GM12875 (cell line): ENCODE data around the gene GPHN.

ENCODE experiments used
- H3K4me3 ChIP-seq: one replicate; pipeline ENCODE4 v1.5.1; 2011; ENCODE audit warnings: low read depth, low read length, control low read depth
- TF ChIP-seq, protein P1 (sequence below): IDR thresholded peaks from 2 replicates; pipeline ENCODE4 v1.5.1; 2011; ENCODE audit warnings: low read depth, mild to moderate bottlenecking, control low read depth, inconsistent platforms, low read length, moderate library complexity, borderline replicate concordance; ENCODE audit not compliant: insufficient read depth

The GPHN gene

GRCh38 chr14:67068251-67068650, 560.3 kb downstream of the GPHN start:
- no peak overlapping the region for H3K4me3 ChIP-seq
- TF ChIP-seq, protein P1, sequence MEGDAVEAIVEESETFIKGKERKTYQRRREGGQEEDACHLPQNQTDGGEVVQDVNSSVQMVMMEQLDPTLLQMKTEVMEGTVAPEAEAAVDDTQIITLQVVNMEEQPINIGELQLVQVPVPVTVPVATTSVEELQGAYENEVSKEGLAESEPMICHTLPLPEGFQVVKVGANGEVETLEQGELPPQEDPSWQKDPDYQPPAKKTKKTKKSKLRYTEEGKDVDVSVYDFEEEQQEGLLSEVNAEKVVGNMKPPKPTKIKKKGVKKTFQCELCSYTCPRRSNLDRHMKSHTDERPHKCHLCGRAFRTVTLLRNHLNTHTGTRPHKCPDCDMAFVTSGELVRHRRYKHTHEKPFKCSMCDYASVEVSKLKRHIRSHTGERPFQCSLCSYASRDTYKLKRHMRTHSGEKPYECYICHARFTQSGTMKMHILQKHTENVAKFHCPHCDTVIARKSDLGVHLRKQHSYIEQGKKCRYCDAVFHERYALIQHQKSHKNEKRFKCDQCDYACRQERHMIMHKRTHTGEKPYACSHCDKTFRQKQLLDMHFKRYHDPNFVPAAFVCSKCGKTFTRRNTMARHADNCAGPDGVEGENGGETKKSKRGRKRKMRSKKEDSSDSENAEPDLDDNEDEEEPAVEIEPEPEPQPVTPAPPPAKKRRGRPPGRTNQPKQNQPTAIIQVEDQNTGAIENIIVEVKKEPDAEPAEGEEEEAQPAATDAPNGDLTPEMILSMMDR: no peak

DNA sequence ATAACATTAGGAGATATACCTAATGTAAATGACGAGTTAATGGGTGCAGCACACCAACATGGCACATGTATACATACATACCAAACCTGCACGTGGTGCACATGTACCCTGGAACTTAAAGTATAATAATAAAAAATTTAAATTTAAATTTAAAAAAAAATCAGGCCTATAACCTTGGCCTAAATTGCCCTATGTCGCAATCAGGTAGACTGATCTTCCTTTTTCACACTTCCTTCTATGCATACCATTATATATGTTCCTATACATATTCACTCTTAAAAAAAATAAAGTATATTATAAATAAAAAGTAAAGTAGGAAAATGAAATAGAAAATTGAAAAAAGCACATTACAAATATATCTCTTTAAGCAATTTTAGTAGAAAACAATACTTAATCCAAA, 563.6 kb downstream of the GPHN start:
- H3K4me3 ChIP-seq: no peak overlapping the region
- TF ChIP-seq, protein P1: no peak

DNA sequence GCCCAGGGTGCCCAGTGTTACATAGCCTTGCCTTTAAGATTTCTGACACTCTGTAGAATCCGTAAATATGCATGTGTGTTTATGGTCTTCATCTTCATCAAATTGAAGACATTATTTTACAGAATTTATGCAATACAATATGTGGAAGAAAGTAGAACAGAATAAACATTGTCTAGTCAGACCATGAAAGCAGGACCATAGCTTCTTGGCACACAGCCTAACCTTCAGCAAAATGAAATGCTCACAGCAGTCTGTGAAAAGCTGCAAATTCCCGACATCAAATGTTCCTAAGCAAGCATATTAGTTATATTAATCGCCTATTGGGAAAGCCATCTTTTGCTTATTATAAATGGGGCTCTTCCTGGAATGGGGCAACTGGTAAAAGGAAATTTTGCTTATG, 570.0 kb downstream of the GPHN start:
- no peak overlapping the region for H3K4me3 ChIP-seq
- TF ChIP-seq, protein P1: no peak

DNA sequence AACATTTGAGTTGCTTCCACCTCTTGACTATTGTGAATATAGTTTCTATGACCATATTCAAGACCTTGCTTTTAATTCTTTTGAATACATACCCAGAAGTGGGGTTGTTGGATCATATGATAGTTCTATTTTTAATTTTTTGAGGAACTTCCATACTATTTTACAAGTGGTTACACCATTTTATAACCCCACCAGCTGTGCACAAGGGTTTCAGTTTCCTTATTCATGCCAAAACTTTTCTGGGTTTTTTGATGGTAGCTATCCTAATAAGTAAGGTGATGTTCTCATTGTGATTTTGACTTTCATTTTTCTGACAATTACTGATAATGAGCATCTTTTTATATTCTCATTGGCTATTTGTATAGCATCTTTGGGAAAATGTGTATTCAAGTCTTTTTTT, 571.9 kb downstream of the GPHN start:
- no peak overlapping the region for H3K4me3 ChIP-seq
- TF ChIP-seq, protein P1: no peak

- H3K4me3 ChIP-seq: no peak overlapping the region
- TF ChIP-seq, protein P1: no peak
Observed at GRCh38 chr14:67108230-67108629, 600.3 kb downstream of the GPHN start.

- TF ChIP-seq, protein P1: no peak
Observed at GRCh38 chr14:67111022-67111421, 603.1 kb downstream of the GPHN start.

DNA sequence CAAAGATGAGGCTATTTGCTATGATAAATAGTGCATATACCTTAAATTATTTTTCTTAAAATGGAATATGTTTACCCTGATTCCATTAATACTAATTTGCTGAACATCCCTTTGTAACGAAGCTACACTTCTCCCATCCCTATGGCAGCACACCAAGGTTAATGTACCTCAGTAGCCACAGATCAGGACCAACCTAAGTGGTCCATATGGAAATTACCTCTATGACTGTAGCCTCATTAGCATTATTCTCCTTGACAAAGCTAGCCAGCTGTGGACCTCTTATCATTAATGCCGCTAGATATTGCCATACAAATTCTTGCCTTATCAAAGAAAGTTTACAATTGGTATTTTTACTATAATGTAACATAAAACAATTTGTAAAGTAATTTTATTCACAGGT, 604.4 kb downstream of the GPHN start:
- TF ChIP-seq, protein P1: no peak
- H3K4me3 ChIP-seq: no peak overlapping the region

More at GRCh38 chr14:67111022-67111421, 603.1 kb downstream of the GPHN start:
- H3K4me3 ChIP-seq: no peak overlapping the region
